GM10847 (cell line): ENCODE data around the gene GPX6.

Experiments
- POLR2A ChIP-seq: IDR thresholded peaks from 2 replicates; pipeline ENCODE4 v1.6.1; 2011; ENCODE audit not compliant: insufficient read length; ENCODE audit errors: extremely low read depth

Gene GPX6

GRCh38 chr6:28515676-28516075 is at the start of gene GPX6:
Gene GPX6 (minus strand): TSS chr6:28515793. CDS start chr6:28515743, 50 bp downstream.
- TF ChIP-seq POLR2A: no peak

- TF ChIP-seq POLR2A: no peak
These were observed 48.0 kb upstream of the GPX6 start for GRCh38 chr6:28563430-28564095.

- no peak for TF ChIP-seq POLR2A
These were observed 43.0 kb upstream of the GPX6 start for GRCh38 chr6:28558629-28559028.

GRCh38 chr6:28555136-28555535 is 39.5 kb upstream of the GPX6 start:
- no peak for TF ChIP-seq POLR2A

- no peak for TF ChIP-seq POLR2A
These were observed 38.6 kb upstream of the GPX6 start for GRCh38 chr6:28553986-28554881.

GRCh38 chr6:28553384-28553985 is 37.9 kb upstream of the GPX6 start:
- TF ChIP-seq POLR2A: no peak

- no peak for TF ChIP-seq POLR2A
These were observed 36.5 kb upstream of the GPX6 start for GRCh38 chr6:28551891-28552666.

- no peak for TF ChIP-seq POLR2A
These were observed 30.4 kb upstream of the GPX6 start for GRCh38 chr6:28545955-28546354.

- no peak for TF ChIP-seq POLR2A
These were observed 28.3 kb upstream of the GPX6 start for GRCh38 chr6:28543651-28544610.

- no peak for TF ChIP-seq POLR2A
These were observed 27.1 kb upstream of the GPX6 start for GRCh38 chr6:28542440-28543296.

GRCh38 chr6:28541996-28542395 is 26.4 kb upstream of the GPX6 start:
- no peak for TF ChIP-seq POLR2A

- TF ChIP-seq POLR2A: no peak
These were observed 22.0 kb upstream of the GPX6 start for GRCh38 chr6:28537509-28538140.

- TF ChIP-seq POLR2A: no peak
These were observed 21.5 kb upstream of the GPX6 start for GRCh38 chr6:28537065-28537464.

- TF ChIP-seq POLR2A: no peak
These were observed 19.3 kb upstream of the GPX6 start for GRCh38 chr6:28534875-28535274.
